Activated CD8-positive, alpha-beta T cell treated with anti-CD3 and anti-CD28 coated beads for 36 hours (primary cell): Measurements from ENCODE around the gene AJAP1. TPM values are rescaled to one million over a fixed set of nuclear protein-coding genes. Genes with fewer than 3 reads are reported as not detected.

ENCODE experiments used
- ATAC-seq: fragments of 200-7000 bp; cut with Tn5 transposase; one replicate; pipeline ENCODE4 v1.10.0; 2021; ENCODE audit warnings: mild to moderate bottlenecking, moderate library complexity
- CTCF ChIA-PET: fragments of 350-600 bp; sonication (Branson Sonifier 250); formaldehyde crosslinking; loops from one replicate; lab custom pipeline; 2021; ENCODE audit warnings: antibody characterized with exemption; lab: Charles Lee
- POLR2A ChIA-PET: fragments of 350-600 bp; sonication (Branson Sonifier 250); formaldehyde crosslinking; loops from one replicate; lab custom pipeline; 2021; ENCODE audit warnings: antibody characterized with exemption; lab: Charles Lee
- DNase-seq: peaks from one replicate; pipeline ENCODE4 v3.0.0-alpha.2; 2020
- H3K27ac Mint-ChIP-seq: one replicate; pipeline ENCODE4 v1.8.0; 2021; ENCODE audit warnings: mild to moderate bottlenecking, mixed read lengths
- H3K27me3 Mint-ChIP-seq: one replicate; pipeline ENCODE4 v1.8.0; 2021; ENCODE audit warnings: mixed read lengths
- H3K36me3 Mint-ChIP-seq: one replicate; pipeline ENCODE4 v1.8.0; 2021; ENCODE audit warnings: low read depth, mixed read lengths
- H3K4me1 Mint-ChIP-seq: one replicate; pipeline ENCODE4 v1.8.0; 2021; ENCODE audit warnings: low read depth, mixed read lengths
- H3K4me3 Mint-ChIP-seq: one replicate; pipeline ENCODE4 v1.8.0; 2021; ENCODE audit warnings: mild to moderate bottlenecking, moderate library complexity, mixed read lengths
- H3K9me3 Mint-ChIP-seq: one replicate; pipeline ENCODE4 v1.8.0; 2021; ENCODE audit warnings: mixed read lengths
- intact Hi-C: fragments of 100-400 bp; cut with micrococcal nuclease; formaldehyde crosslinking; loops from one replicate; pipeline ENCODE4 v1.10.0; 2022
- total RNA-seq, 2 experiments: library from RNA; stranded (reverse); gene quantifications; one replicate each; pipeline ENCODE4 v1.2.3, GENCODE V29; 2021
- TF ChIP-seq, protein P1 (sequence below): fragments of 200-600 bp; IDR thresholded peaks from one replicate; pipeline ENCODE4 v1.8.0; 2022; ENCODE audit warnings: antibody characterized with exemption, mild to moderate bottlenecking

The AJAP1 gene
- total RNA-seq, 2 experiments from 2014 or later = 0.65 to 0.78 TPM

GRCh38 chr1:4754816-4755215, 100.4 kb downstream of the AJAP1 start:
- ATAC-seq = no peak
- no peak overlapping the region for H3K4me3 Mint-ChIP-seq
- no peak for DNase-seq
- no peaks in the 10 kb centered on the region for H3K36me3 Mint-ChIP-seq
- no peaks in the 10 kb centered on the region for H3K27me3 Mint-ChIP-seq
- ChIA-PET POLR2A (no interaction called here), CTCF (no interaction called here)
- intact Hi-C loops = no loop called here
- peaks cover 8% of the 10 kb centered on the region for H3K9me3 Mint-ChIP-seq
- H3K4me1 Mint-ChIP-seq = no peaks in the 10 kb centered on the region
- no peak overlapping the region for H3K27ac Mint-ChIP-seq
- TF ChIP-seq, protein P1, sequence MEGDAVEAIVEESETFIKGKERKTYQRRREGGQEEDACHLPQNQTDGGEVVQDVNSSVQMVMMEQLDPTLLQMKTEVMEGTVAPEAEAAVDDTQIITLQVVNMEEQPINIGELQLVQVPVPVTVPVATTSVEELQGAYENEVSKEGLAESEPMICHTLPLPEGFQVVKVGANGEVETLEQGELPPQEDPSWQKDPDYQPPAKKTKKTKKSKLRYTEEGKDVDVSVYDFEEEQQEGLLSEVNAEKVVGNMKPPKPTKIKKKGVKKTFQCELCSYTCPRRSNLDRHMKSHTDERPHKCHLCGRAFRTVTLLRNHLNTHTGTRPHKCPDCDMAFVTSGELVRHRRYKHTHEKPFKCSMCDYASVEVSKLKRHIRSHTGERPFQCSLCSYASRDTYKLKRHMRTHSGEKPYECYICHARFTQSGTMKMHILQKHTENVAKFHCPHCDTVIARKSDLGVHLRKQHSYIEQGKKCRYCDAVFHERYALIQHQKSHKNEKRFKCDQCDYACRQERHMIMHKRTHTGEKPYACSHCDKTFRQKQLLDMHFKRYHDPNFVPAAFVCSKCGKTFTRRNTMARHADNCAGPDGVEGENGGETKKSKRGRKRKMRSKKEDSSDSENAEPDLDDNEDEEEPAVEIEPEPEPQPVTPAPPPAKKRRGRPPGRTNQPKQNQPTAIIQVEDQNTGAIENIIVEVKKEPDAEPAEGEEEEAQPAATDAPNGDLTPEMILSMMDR = no peak

- Mint-ChIP-seq H3K27me3 (no peaks in the 10 kb centered on the region), H3K9me3 (peaks cover 8% of the 10 kb centered on the region), H3K4me3 (no peak overlapping the region), H3K4me1 (no peaks in the 10 kb centered on the region), H3K27ac (no peak overlapping the region), H3K36me3 (no peaks in the 10 kb centered on the region)
- intact Hi-C loops = no loop called here
- ChIA-PET POLR2A (no interaction called here), CTCF (interaction anchor here (0.6 kb wide), 1 partner anchor 34 kb away, joined by 3 read pairs; no protein-coding TSS in a partner anchor)
- TF ChIP-seq, protein P1 = no peak
- no peak for ATAC-seq
- no peak for DNase-seq
Observed at GRCh38 chr1:4755301-4755845, 101.0 kb downstream of the AJAP1 start.

DNA sequence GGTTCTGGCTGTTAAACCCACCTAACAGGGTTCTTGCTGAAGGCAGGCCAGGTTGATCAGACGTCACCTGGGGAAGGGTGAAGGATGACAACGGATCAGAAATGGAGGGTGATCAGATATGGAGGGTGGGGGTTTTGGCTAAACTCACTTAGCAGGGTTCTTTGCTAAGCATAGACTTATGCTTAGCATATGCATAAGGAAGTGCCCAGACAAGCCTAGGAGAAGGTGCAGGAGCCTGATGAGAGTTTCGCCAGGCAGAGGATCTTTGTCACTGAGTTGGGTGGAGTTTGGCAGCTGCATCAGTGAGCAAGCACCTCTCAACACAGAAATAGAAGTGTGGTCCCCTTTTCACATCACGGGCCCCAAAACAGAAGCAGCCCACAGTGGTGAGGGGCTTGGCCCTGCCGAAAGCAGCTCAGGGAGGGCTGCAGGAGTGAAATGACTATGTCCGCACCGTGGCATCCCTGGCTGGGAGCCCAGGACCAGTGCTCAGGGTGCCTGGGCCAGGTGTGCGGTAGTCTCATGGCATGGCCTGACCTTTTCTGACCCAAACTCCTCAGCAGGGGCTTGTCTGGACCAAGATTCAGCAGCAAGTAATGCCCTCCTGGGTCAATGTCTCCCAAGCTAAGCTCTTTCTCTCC, 101.6 kb downstream of the AJAP1 start:
- H3K27me3 Mint-ChIP-seq = no peaks in the 10 kb centered on the region
- DNase-seq (no peak), ATAC-seq (no peak)
- H3K4me1 Mint-ChIP-seq = no peaks in the 10 kb centered on the region
- ChIA-PET POLR2A (no interaction called here), CTCF (interaction anchor here (0.6 kb wide), 1 partner anchor 33 kb away, joined by 3 read pairs; no protein-coding TSS in a partner anchor)
- peaks cover 8% of the 10 kb centered on the region for H3K9me3 Mint-ChIP-seq
- no peak overlapping the region for H3K27ac Mint-ChIP-seq
- H3K36me3 Mint-ChIP-seq = no peaks in the 10 kb centered on the region
- intact Hi-C loops = no loop called here
- no peak overlapping the region for H3K4me3 Mint-ChIP-seq
- TF ChIP-seq, protein P1 = no peak

DNA sequence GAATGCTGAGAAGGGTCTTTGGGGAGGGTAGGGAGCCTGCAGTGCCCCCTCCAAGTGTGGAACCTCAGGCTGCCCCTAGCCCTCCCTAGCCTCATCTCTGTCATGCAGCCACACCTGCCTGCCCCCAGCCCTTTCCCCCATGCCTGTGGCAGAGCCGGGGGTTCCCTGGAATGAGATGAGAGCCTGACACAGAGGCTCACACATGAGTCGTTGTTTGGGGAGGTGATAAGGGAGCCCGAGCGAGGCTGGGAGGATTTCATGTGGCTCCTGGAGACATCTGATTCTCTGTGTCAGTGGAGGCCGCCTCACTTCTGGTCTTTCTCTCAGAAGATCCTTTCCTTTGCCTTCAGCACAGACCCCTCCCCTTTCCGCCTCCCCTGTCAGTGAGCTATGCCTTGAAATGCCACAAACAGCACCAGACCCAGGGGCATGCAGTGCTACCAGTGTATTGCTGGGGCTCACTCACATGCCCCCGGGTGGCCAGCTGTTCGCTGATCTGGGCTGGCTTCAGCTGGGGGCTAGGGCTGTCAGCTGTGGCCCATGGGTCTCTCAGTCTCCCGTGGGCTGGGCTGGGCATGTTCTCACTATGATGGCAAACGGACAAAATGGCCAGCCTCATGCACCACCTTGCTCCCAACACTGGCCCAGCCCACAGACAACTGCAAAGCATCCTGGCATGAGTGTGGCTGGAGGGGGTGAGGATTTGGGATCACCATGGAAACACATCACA, 102.6 kb downstream of the AJAP1 start:
- no peak overlapping the region for H3K4me3 Mint-ChIP-seq
- TF ChIP-seq, protein P1 = no peak
- ATAC-seq (no peak), DNase-seq (no peak)
- ChIA-PET POLR2A (no interaction called here), CTCF (no interaction called here)
- no peaks in the 10 kb centered on the region for H3K27me3 Mint-ChIP-seq
- intact Hi-C loops = no loop called here
- peaks cover 8% of the 10 kb centered on the region for H3K9me3 Mint-ChIP-seq
- H3K27ac Mint-ChIP-seq = no peak overlapping the region
- H3K4me1 Mint-ChIP-seq = no peaks in the 10 kb centered on the region
- no peaks in the 10 kb centered on the region for H3K36me3 Mint-ChIP-seq

DNA sequence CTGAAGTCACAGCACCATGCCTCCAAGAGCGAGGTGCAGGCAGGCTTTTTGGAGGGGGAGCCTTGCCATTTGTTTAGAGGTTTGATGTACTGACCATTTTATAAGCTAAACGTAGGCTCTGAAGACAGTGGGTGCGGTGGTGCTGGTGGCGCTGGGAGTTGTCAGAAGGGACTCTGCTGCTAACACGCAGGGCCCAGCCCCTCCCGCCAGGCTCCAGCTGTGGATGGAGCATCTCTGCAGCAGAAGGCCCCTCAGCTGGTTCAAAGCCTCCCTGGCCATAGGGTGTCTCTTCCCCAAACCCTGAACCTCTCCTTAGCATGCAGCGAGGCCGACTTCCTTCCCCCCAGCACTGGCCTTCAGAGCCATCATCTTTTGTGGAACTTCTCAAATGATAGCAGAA, 105.3 kb downstream of the AJAP1 start:
- Mint-ChIP-seq H3K36me3 (no peaks in the 10 kb centered on the region), H3K27ac (no peak overlapping the region), H3K27me3 (no peaks in the 10 kb centered on the region), H3K9me3 (peaks cover 6% of the 10 kb centered on the region), H3K4me1 (no peaks in the 10 kb centered on the region), H3K4me3 (no peak overlapping the region)
- TF ChIP-seq, protein P1 = no peak
- intact Hi-C loops = no loop called here
- ATAC-seq = no peak
- DNase-seq = no peak
- CTCF ChIA-PET = no interaction called here
- POLR2A ChIA-PET = no interaction called here
